Ramos (cell line): ENCODE results near the gene VAPB.

Source experiments
- in situ Hi-C: fragments of 300-500 bp; cut with MboI; formaldehyde crosslinking; loops from one replicate; pipeline ENCODE4 v1.14.3; 2022; ENCODE audit warnings: low sequenced_read_pairs; ENCODE audit not compliant: unreplicated experiment

The VAPB gene

DNA sequence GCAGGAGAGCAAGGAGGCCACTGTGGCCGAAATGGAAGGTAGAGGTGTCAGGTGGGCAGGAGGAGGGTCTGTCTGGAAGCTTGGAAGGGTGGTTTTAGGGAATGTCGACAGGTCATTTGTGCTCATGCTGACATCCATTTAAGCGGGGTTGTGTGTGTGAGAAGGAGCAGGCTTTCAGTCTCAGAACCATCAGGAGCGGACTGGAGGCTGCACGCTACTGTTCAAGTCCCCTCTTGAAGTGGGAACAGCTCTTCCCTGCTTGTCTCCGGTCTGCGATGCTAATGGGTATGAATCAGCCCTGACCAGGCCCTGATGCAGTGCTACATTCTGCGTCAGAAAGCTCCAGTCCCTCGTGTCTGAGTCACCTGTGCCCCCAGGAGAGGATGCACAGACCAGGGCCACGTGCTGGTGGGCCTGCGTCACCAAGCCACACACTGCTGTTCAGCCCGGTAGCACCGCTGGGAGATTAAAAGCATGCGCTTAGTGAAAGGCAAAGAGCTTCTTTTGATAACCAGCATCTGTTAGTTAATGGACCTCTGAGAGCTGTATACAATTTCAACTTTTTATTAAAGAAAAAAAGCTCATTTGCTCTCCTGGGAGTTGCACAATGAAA lies 68.2 kb downstream of the VAPB start:
- in situ Hi-C loops, result no loop called here

DNA sequence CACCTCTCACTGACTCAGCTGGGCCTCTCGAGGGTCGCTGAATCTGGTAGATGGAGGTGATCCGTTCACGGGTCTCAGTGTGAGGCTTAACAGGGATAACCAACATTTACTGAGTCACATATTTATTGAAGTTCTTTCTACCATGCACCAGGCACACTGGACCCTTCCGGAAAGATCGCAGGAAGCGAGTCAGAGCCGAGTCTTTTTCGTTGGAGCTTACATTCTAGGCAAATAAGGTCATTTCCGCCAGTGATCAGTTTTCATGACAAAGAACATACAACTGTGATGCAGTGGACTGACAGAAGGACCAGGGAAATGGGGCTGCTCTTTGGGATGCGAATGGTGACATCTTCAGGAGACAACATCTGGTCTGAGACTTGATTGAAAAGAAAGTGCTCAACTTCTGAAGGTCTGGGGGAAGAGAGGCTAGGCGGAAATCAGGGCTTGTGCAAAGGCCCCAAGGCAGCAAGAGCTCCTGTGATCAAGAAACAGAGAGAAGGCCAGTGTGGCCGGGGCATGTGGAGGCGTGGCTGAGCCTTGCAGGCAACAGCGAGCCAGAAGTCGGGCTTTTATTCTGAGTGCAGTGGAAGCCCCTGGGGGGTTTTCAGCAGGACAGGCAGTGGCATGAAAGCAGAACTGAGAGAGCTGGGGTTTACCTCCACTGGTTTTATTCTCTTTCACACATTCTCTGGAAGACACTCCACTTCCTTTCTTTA lies 69.5 kb downstream of the VAPB start:
- in situ Hi-C loops, result no loop called here

DNA sequence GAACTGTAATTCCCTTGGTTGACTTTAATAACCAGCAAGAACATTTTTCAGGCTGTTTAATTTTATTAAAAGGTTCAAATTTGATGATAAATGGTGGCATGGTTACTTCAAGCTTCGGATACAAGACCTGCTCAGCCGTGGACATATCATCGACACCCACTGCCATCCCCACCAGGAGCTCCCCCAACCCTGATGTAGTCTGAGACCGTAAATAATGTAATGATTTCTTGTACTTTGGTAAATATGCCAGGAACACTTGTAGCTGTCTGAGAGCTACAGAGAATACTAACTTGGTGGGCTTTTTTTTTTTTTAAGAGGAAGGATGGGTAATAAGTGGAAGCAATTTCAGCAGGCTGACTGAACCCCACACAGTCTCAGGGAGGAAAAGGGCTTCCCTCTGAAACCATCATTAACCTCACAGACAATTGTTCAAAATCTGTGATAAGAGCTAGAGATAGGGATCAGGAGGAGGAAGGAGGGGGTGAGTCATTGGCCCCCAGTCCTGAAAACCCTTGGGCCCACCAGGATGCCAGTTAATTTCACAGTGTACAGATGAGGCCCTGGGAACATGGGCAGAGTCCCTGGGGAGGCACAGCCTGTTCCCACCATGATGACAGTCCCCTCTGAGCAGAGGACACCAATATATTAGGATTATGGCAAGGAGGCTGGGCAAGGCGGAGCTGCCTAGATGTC lies 70.2 kb downstream of the VAPB start:
- in situ Hi-C loops, result no loop called here

DNA sequence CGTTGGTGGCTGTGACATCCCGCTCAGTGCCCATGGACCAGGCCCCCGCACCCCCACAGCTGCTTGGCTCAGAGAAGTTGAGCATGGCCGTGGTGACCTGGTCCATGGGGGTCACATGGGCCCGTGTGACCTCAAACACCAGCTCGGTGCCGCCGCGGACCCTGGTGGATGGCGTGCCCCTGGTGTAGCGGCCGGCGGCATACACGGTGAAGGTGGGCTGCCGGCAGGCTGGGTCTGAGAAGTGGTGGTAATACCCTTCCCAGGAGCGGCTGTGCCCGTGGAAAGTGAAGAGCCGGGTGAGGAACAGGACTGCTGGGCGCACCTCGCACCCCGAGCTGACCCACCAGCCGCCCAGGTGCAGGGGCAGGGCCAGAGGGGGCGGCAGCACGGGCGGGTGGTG lies 72.1 kb downstream of the VAPB start:
- in situ Hi-C loops, result no loop called here

DNA sequence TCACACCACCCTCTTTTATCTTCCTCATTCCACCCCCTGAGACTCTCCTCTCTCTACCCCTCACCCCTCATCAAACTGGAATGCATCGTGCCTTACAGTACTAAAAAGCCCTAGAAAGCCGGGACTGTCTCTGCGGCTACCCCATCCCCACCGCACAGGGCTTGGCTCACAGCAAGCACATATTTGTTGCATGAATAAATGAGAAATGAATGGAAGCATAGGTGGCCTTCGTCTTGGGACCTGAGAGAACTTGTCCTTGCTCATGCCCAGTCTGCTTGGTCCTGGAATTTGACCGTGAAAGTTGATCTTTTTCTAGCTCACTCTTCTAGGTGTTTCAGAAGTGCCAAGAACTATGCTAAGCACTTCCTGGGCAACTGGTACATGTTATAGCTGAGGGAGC lies 72.9 kb downstream of the VAPB start:
- in situ Hi-C loops, result no loop called here

DNA sequence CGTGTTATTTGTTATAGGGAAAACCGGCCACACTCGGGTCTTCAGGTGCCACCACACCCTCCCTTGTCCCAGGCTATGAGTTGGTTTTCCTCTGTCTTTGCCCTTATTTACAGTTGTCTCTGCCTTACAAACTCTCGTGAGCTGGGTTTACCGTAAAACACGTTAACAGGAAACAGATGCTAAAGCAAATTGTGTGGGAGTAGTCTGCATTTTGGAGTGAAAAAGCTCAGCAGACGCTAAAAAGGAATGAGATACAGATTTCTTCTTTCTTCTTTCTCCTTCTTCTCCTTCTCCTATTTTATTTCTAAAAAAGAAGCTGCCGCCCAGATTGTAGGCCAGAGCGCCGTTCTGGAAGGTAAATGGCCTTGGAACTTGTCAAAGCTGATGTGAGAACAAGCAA lies 74.2 kb downstream of the VAPB start:
- in situ Hi-C loops, result no loop called here

DNA sequence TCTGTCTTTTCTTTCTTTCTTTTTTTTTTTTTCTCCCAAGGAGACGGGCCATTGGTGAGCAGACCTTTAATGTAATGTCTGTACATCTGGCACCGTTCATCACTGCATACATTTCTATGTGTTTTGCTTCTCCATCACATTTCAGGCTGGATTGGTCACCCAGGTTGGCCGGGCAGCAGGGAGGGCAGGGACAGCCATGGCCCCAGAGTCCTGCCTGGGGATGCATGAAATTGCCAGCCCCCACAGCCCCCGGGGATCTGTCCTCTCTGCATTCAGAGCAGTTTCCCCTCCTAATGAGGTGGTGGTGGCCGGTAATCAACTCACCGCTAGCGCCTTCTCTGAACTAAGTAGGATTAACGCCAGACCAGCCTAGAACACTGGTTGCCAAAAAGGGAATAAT lies 75.8 kb downstream of the VAPB start:
- in situ Hi-C loops, result no loop called here

DNA sequence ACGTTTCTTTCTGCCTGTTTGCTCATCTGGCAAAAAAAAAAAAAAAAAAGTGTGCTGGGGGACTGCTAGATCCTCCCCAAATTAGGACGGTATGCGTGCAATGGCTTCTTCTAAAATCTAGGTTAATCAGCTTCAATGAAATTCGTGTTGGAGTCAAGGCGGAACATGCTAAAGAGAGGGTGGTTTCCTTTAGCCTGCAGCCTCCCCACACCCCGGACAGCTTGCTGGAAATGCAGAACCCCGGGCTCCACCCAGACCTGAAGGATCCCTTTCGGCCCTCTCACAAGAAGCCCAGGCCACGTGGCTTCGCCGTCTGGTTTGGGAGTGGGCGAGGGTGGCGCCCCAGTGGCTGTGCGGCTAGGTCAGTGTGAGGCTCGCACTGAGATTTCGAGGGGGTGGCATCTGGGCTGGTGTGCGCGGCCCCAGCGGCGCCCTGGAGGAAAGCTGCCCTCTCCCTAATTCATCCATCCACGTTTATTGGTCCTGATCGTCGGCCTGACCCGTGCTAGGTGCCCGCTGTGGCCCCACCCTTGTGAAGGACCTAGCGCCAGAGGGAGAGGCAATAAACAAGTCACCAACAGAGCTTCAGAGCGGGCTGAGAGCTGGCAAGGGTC lies 77.2 kb downstream of the VAPB start:
- in situ Hi-C loops, result no loop called here

DNA sequence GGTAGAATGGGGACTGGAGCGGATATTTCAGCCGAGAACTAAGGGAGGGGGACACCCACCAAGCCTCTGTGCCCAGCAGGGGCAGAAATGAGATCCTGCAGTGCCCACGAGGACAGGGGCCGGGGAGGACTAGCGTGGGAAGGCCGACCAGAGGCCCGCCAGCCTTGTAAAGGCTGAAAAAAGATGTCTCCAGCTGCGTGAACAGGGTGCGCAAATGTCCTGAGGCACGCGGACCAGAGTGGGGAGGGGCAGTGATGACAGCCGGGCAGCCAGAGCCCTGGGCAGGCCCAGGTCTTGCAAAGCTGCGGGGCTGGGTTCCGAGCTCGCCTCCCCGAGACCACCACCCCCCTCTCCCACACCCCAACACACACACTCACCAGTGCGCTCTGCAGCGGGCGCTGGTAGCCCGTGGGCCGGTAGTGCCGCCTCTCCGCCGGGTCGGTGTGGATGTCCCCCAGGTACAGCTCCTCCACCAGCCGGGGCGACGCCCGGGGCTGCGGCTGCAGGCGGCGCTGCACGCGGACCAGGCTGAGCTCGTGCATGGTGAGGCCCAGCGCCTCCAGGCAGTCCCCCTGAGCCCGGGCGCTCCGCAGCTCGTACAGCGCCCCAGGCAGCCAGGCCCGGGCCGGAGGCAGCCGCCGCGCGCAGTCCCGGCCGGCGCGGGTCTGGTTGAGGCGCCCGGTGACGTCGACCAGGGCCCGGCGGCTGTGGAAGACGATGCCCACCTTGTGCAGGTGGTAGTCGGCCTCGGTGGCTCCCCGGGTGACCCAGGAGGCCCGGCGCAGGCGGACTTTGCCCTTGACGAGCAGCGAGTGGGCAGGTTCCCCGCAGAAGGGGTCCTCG lies 77.9 kb downstream of the VAPB start:
- in situ Hi-C loops, result no loop called here

DNA sequence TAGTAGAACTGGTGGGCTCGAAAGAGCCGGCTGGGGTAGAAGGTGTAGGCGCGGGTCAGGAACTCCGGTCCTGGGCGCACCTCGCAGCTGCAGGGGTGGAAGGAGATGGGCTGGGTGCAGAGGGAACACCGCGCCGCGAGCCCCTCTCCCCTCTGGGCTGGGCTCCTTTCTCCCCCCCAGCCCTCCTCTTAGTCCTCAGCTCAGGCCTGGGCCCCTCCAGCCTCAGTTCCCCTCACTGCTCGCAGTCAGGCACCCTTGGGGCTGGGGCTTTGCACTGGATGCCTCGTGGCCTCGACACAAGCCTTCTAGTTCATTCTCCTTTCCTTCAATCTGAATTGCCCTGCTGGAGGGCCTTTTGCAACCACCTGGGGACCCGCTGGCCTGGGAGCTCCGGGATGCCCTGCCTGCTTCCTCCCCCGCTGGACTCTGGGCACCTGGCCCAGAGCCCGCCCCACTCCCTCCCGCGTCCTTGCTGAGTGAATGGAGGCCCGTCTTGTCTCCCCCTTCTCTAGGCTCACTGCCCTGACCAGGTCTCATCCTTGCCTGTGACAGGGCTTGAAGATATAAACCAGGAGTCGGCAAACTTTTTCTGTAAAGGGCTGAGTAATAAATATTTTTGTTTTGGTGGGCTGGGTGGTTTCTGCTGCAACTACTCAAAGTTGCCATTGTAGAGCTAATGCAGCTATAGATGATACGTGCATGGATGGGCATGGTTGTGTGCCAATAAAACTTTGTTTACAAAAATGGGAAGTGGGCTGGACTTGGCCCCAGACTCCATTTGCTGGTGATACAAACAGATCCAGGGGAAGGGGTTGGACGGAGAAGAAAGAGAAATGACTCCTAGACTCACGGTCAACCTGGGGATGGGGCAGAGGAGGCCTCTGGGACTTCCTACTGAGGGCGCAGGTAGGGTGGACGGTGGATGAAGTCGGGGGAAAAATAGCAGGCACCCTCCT lies 78.8 kb downstream of the VAPB start:
- in situ Hi-C loops, result no loop called here

DNA sequence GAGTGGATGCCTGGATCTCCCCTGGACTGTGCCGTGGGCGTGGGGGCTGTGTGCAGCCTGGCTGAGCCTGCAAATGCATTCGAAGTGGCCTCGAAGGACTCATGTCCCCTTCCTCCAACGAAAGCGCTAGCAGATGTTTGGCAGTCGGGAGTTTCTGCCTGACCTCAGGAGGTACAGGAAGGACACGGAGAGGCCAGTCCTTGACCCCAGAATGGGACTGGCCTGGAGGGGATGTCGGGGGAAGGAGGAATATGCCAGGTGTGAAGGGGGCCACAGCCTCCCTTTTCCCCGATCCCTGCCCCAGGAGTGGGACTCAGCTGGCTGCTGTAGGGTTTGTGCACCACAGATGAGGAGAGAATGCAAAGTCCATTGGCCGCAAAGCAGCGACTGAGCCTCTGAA lies 80.6 kb downstream of the VAPB start:
- in situ Hi-C loops, result no loop called here

DNA sequence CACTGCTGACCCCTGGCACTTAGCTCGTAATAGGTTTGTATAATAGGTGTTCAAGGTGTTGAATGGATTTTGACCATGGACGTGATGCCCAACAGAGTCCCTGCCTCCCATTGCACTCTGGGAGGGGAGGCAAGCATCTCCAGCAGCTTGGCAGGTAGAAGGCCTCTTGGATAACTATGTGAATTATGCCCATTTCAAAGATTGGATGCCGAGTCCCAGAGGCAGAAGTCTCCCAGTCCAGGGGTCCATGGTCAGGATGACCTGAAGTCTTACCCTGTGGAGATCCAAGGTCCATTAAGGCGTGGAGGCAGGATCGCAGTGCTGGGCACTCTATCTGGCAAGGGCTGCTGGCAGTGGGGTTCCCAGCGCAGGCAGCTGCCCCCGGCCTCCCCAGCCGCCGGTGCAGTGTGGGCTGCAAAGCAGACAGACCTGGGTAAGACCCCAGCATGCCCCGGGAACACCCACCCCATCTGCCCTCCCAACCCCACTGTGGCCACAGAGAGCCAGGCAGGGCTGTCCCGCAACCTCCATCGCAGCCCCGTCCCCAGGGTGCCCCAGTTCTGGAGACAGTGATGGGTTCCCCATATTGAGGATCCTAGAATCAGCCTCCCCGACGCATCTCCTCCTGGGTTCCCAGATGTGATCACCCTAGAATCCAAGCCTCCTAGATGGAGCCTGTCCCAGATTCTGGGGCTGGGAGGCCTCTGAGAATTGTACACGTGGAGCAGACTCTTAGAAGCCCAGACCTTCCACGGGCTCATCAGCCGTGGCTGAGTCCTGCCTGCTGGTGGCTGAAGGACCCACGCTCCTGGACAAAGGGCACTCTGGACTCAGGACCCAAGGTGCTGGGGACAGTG lies 81.5 kb downstream of the VAPB start:
- in situ Hi-C loops, result no loop called here

DNA sequence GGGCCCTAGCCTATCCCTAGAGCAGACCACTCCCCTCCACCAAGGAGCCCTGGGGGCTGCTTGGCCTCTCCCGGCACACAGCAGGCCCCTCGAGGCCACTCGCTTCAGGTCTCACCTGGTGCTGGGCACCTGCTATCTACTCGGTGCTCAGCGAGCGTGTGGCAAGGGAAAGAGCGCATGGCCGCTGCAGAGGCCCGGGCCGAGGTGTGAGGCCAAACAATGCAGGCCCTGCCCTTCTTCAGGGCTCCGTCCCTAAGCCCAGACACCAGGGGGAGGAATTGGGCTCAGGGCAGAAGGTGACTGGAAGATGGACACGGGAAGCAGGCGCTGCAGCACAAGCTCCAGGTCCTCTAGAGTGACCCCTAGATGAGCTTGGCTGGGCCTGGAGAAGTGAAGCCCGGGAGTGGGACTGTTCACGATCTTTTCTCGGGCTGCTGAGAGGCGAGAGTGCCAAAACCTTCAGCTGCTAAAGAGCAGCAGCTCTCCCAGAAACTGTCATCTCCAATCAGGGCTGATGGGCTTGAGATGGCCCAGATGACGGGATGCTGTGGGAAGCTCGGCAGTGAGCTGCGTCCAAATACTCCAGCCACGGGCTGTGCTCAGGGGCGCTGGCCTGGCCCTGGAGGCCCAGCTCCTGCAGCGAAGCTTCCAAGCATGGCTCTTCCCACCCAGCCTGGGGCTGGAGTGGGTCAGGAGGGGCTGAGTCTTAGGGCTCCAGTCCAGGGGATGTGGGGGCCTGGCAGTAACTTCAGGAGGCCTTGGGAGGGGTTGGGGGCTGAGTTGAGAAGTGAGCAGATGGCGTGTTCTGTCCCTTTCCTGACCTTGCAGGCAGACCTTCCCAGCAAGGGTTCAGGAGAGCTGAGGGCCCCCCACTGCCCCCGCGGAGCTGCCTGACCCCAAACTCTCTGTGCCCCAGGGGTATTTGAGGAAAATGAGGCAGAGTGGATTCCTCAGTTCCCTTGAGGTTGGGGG lies 82.5 kb downstream of the VAPB start:
- in situ Hi-C loops, result no loop called here

DNA sequence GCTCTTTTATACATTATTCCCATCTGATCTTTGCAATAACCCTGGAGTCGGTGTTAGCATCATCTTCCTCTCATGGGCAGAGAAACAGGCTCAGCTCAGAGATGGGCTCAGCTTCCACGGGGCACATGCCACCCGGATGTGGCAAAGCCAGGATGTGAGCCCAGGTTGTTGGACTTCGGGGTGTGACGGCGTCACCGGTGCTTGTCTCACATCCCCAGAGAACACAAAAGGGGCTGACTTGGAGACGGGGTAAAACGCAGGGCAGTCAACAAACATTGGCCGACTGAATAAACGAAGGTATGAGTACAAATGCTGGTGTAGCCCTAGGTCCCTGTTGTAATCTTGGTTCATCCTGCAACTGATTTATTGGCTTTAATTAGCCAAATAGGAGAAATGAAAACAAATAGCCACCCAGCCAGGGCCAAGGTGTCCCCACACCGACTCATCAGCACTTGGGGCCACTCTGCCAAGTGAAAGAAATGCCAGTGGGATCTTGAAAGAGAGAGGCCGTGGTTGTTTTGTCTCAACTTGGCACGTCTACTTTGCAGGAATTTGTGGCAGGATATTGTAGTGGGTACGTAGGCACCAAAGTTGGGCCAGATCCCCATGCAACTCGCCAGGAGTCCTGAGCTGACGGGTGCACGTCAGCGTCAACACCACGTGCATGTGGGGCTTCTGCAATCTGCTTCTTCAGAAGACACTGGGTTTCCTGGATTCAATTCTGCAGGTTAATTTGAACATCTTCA lies 83.4 kb downstream of the VAPB start:
- in situ Hi-C loops, result no loop called here

DNA sequence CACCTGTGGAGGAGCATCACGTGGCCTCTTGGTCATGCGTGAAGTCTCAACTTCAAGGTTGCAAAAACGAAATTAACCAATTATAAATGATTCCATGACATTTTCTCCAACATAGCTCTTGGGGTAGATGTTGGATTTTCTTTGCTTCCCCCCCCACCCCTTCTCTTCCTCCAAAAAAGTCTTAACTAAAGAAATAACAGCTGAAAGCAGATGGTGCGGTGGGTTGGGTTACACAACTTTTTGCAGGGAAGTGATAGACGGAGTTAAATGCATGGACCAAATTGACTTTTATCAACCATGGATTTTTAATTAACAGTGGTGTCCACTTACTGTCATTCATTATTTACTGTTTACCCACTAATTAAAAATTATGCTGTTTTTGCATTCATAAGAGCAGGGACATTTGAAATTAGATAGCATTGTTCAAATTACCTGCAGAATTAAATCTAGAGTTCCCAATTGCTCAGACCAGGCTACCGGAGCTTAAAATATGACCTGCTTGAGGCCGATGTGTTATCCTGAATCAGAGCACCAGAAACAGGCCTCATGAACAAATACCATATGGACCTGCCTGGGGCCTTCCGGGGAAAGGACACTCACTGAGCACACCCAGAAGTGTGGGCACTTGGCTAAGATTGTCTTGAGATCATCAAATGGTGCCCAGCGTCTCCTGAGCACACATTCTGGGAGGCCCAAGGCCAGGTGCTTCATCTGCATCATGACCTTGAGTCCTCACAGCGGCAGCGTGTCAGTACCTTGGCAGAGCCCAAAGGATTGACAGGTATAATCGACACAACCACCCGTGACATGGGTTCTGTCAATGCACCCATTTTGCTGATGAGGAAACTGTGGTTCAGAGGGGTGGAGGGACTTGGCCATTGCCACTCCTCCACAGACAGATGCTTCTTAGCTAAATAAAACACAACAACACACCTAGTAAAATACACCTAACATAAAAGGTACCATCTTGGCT lies 84.7 kb downstream of the VAPB start:
- in situ Hi-C loops, result no loop called here
